Hepatocyte (in vitro differentiated cells): ENCODE data around the gene HSPA4L. TPM values are rescaled to one million over a fixed set of nuclear protein-coding genes. Genes with fewer than 3 reads are reported as not detected.

Source experiments
- DNase-seq: peaks from one replicate; pipeline ENCODE4 v3.0.0-alpha.2; 2016; ENCODE audit warnings: low spot score
- H2AFZ ChIP-seq: fragments of 200-600 bp; sonication (generic); 2 replicates; pipeline ENCODE4 v1.6.0; 2016; ENCODE audit warnings: antibody characterized with exemption, mild to moderate bottlenecking
- H3K27ac ChIP-seq: fragments of 200-600 bp; sonication (generic); 2 replicates; pipeline ENCODE4 v1.5.1; 2016; ENCODE audit warnings: mild to moderate bottlenecking
- H3K27me3 ChIP-seq: fragments of 200-600 bp; sonication (generic); 2 replicates; pipeline ENCODE4 v1.6.1; 2016
- H3K36me3 ChIP-seq: fragments of 200-600 bp; sonication (generic); replicated peaks from 2 replicates; pipeline ENCODE4 v1.5.1; 2016; ENCODE audit warnings: low read depth; ENCODE audit not compliant: insufficient read depth
- H3K4me1 ChIP-seq: fragments of 200-600 bp; sonication (generic); 2 replicates; pipeline ENCODE4 v1.5.1; 2016; ENCODE audit warnings: mild to moderate bottlenecking, moderate library complexity; ENCODE audit not compliant: insufficient read depth
- H3K4me2 ChIP-seq: fragments of 200-600 bp; sonication (generic); 2 replicates; pipeline ENCODE4 v1.6.0; 2016
- H3K4me3 ChIP-seq: fragments of 200-600 bp; sonication (generic); 2 replicates; pipeline ENCODE4 v1.5.1; 2016; ENCODE audit warnings: mild to moderate bottlenecking
- H3K79me2 ChIP-seq: fragments of 200-600 bp; sonication (generic); 2 replicates; pipeline ENCODE4 v1.6.0; 2017; ENCODE audit warnings: mild to moderate bottlenecking
- H3K9me2 ChIP-seq: fragments of 200-600 bp; sonication (generic); replicated peaks from 2 replicates; pipeline ENCODE4 v1.6.0; 2017; ENCODE audit warnings: mild to moderate bottlenecking; ENCODE audit not compliant: insufficient read depth
- H3K9me3 ChIP-seq: fragments of 200-600 bp; sonication (generic); 2 replicates; pipeline ENCODE4 v1.5.1; 2016; ENCODE audit warnings: low read depth, mild to moderate bottlenecking
- H4K20me1 ChIP-seq: fragments of 200-600 bp; sonication (generic); 2 replicates; pipeline ENCODE4 v1.6.0; 2016; ENCODE audit warnings: mild to moderate bottlenecking; ENCODE audit not compliant: insufficient read depth, poor library complexity, severe bottlenecking
- CTCF ChIP-seq: fragments of 200-600 bp; sonication (generic); IDR thresholded peaks from 2 replicates; pipeline ENCODE4 v1.5.1; 2016; ENCODE audit warnings: antibody characterized with exemption, mild to moderate bottlenecking; ENCODE audit not compliant: poor library complexity
- EZH2 ChIP-seq: fragments of 200-600 bp; sonication (generic); IDR thresholded peaks from 2 replicates; pipeline ENCODE4 v1.6.1; 2016; ENCODE audit warnings: antibody characterized with exemption, mild to moderate bottlenecking, borderline replicate concordance
- EZH2phosphoT487 ChIP-seq: fragments of 200-600 bp; sonication (generic); IDR thresholded peaks from one replicate; pipeline ENCODE4 v1.6.1; 2018; ENCODE audit warnings: antibody characterized with exemption, mild to moderate bottlenecking, low read depth, moderate library complexity; ENCODE audit not compliant: unreplicated experiment, severe bottlenecking
- WGBS: methylation state at CpG from one replicate; pipeline ENCODE4 v1.1.6; 2016; ENCODE audit warnings: low lambda C conversion rate; ENCODE audit errors: missing lambda C conversion rate; 5-methylcytosine and 5-hydroxymethylcytosine counted together
- polyA plus RNA-seq: library from polyadenylated mRNA; unstranded; fragments of >200 nt; fragmentation: Nextera tagmentation; extraction: Ambion mirVana; gene quantifications from 2 replicates; pipeline ENCODE4 v1.2.1, GENCODE V29; 2016
- total RNA-seq: library from RNA; depleted of rRNA; stranded (reverse); fragments of >200 nt; gene quantifications from 2 replicates; pipeline ENCODE4 v1.2.3, GENCODE V29; 2014

The HSPA4L gene
- total and polyA plus RNA-seq, 2 experiments from 2014 or later, result 1.7 to 2.7 TPM

- Histone ChIP-seq H3K4me3 (no peak overlapping the region), H2AFZ (no peak overlapping the region), H3K4me2 (no peak overlapping the region), H3K27ac (no peak overlapping the region), H4K20me1 (no peaks in the 10 kb centered on the region), H3K9me2 (no peaks in the 10 kb centered on the region), H3K9me3 (no peaks in the 10 kb centered on the region), H3K27me3 (no peaks in the 10 kb centered on the region), H3K79me2 (peaks cover 5% of the 10 kb centered on the region), H3K36me3 (no peaks in the 10 kb centered on the region), H3K4me1 (no peaks in the 10 kb centered on the region)
- TF ChIP-seq EZH2phosphoT487 (no peak), EZH2 (no peak), CTCF (no peak)
- 92% methylated on average over 12 of the region's 12 CpGs for WGBS
- no peak for DNase-seq
These were observed 61.8 kb downstream of the HSPA4L start for GRCh38 chr4:127843704-127844600.

- no peaks in the 10 kb centered on the region for H4K20me1 ChIP-seq
- 65% methylated on average over 5 of the region's 5 CpGs for WGBS
- TF ChIP-seq EZH2phosphoT487, result no peak
These were observed 62.5 kb downstream of the HSPA4L start for GRCh38 chr4:127844601-127845116.

GRCh38 chr4:127846061-127846460 is 63.9 kb downstream of the HSPA4L start:
- Histone ChIP-seq H2AFZ (no peak overlapping the region), H3K4me1 (no peaks in the 10 kb centered on the region), H4K20me1 (no peaks in the 10 kb centered on the region), H3K9me2 (no peaks in the 10 kb centered on the region), H3K9me3 (peaks cover 15% of the 10 kb centered on the region), H3K27ac (no peak overlapping the region), H3K4me3 (no peak overlapping the region), H3K79me2 (peaks cover 5% of the 10 kb centered on the region), H3K36me3 (no peaks in the 10 kb centered on the region), H3K4me2 (no peak overlapping the region), H3K27me3 (no peaks in the 10 kb centered on the region)
- no peak for DNase-seq
- TF ChIP-seq CTCF (no peak), EZH2 (no peak), EZH2phosphoT487 (no peak)

More at GRCh38 chr4:127844601-127845116, 62.5 kb downstream of the HSPA4L start:
- H3K9me3 ChIP-seq, result peaks cover 3% of the 10 kb centered on the region
- H3K4me2 ChIP-seq, result no peak overlapping the region
- no peak overlapping the region for H3K27ac ChIP-seq
- H3K4me1 ChIP-seq, result no peaks in the 10 kb centered on the region
- H3K27me3 ChIP-seq, result no peaks in the 10 kb centered on the region
- peaks cover 5% of the 10 kb centered on the region for H3K79me2 ChIP-seq
- no peak for DNase-seq
- no peaks in the 10 kb centered on the region for H3K36me3 ChIP-seq
- no peak overlapping the region for H3K4me3 ChIP-seq
- H3K9me2 ChIP-seq, result no peaks in the 10 kb centered on the region
- H2AFZ ChIP-seq, result no peak overlapping the region

- no peak for DNase-seq
- H3K27ac ChIP-seq, result no peak overlapping the region
- no peak overlapping the region for H2AFZ ChIP-seq
- H3K4me1 ChIP-seq, result no peaks in the 10 kb centered on the region
- peaks cover 5% of the 10 kb centered on the region for H3K79me2 ChIP-seq
- no peaks in the 10 kb centered on the region for H4K20me1 ChIP-seq
- H3K27me3 ChIP-seq, result no peaks in the 10 kb centered on the region
- no peak overlapping the region for H3K4me2 ChIP-seq
- peaks cover 18% of the 10 kb centered on the region for H3K9me3 ChIP-seq
- no peak overlapping the region for H3K4me3 ChIP-seq
- WGBS, result 100% methylated on average over 1 of the region's 1 CpG
- no peaks in the 10 kb centered on the region for H3K9me2 ChIP-seq
- no peak for TF ChIP-seq EZH2
- TF ChIP-seq CTCF, result no peak
- TF ChIP-seq EZH2phosphoT487, result no peak
- H3K36me3 ChIP-seq, result no peaks in the 10 kb centered on the region
These were observed 64.6 kb downstream of the HSPA4L start for GRCh38 chr4:127846765-127847164.
